ENCODE measurements around the gene CCNYL1.

CCNYL1 gene

GRCh38 chr2:207791579-207792243 is 80.3 kb downstream of the CCNYL1 start:
- no peak for DNase-seq
- Mint-ChIP-seq H3K27me3 (ENCODE audit: low read depth, poor library complexity) (peaks cover 29% of the 10 kb centered on the region), H3K4me3 (no peak overlapping the region), H3K9me3 (no peaks in the 10 kb centered on the region), H3K27ac (no peak overlapping the region), H3K36me3 (ENCODE audit: low read depth) (no peaks in the 10 kb centered on the region), H3K4me1 (peaks cover 12% of the 10 kb centered on the region)
- TF ChIP-seq CTCF (IDR thresholded peaks at IDR 0.05): no peak

- no peaks in the 10 kb centered on the region for H3K36me3 Mint-ChIP-seq (ENCODE audit: low read depth)
- H3K9me3 Mint-ChIP-seq: no peaks in the 10 kb centered on the region
- H3K4me1 Mint-ChIP-seq: peaks cover 17% of the 10 kb centered on the region
- no peak overlapping the region for H3K4me3 Mint-ChIP-seq
- no peak overlapping the region for H3K27ac Mint-ChIP-seq
- TF ChIP-seq CTCF (IDR thresholded peaks at IDR 0.05): no peak
- no peak for DNase-seq
- peaks cover 29% of the 10 kb centered on the region for H3K27me3 Mint-ChIP-seq (ENCODE audit: low read depth, poor library complexity)
Observed at GRCh38 chr2:207792244-207792785, 80.9 kb downstream of the CCNYL1 start.

- Mint-ChIP-seq H3K36me3 (ENCODE audit: low read depth) (no peaks in the 10 kb centered on the region), H3K27ac (peak overlapping the region; percentile 93), H3K4me1 (peaks cover 12% of the 10 kb centered on the region), H3K9me3 (no peaks in the 10 kb centered on the region), H3K4me3 (peak overlapping the region; percentile 55), H3K27me3 (ENCODE audit: low read depth, poor library complexity) (peaks cover 29% of the 10 kb centered on the region)
- peak; percentile 32 for DNase-seq
- TF ChIP-seq CTCF (IDR thresholded peaks at IDR 0.05): no peak
Observed at GRCh38 chr2:207796585-207797350, 85.3 kb downstream of the CCNYL1 start.

- Mint-ChIP-seq H3K4me1 (peaks cover 7% of the 10 kb centered on the region), H3K4me3 (no peak overlapping the region), H3K36me3 (ENCODE audit: low read depth) (no peaks in the 10 kb centered on the region), H3K9me3 (no peaks in the 10 kb centered on the region), H3K27ac (no peak overlapping the region), H3K27me3 (ENCODE audit: low read depth, poor library complexity) (peaks cover 25% of the 10 kb centered on the region)
- TF ChIP-seq CTCF (IDR thresholded peaks at IDR 0.05): no peak
- DNase-seq: no peak
Observed at GRCh38 chr2:207801259-207801658, 89.8 kb downstream of the CCNYL1 start.

- no peaks in the 10 kb centered on the region for H3K9me3 Mint-ChIP-seq
- H3K27me3 Mint-ChIP-seq (ENCODE audit: low read depth, poor library complexity): peaks cover 32% of the 10 kb centered on the region
- no peak overlapping the region for H3K4me3 Mint-ChIP-seq
- H3K4me1 Mint-ChIP-seq: peaks cover 4% of the 10 kb centered on the region
- H3K36me3 Mint-ChIP-seq (ENCODE audit: low read depth): no peaks in the 10 kb centered on the region
- TF ChIP-seq CTCF (IDR thresholded peaks at IDR 0.05): no peak
- no peak overlapping the region for H3K27ac Mint-ChIP-seq
- no peak for DNase-seq
Observed at GRCh38 chr2:207802650-207803049, 91.2 kb downstream of the CCNYL1 start.
